DOHH2 (cell line): ENCODE data around the gene EEIG1.

Experiments used
- EZH2phosphoT487 ChIP-seq: fragments of 200-600 bp; sonication (generic); IDR thresholded peaks from 2 replicates; pipeline ENCODE4 v1.6.1; 2017; ENCODE audit warnings: borderline replicate concordance, mild to moderate bottlenecking, antibody characterized with exemption, low read length, moderate library complexity, mixed read lengths
- TF ChIP-seq, protein P1 (sequence below): fragments of 200-600 bp; sonication (generic); IDR thresholded peaks from one replicate; pipeline ENCODE4 v1.5.1; 2014; ENCODE audit warnings: antibody characterized with exemption, mild to moderate bottlenecking, low read depth, low read length; ENCODE audit not compliant: poor library complexity, severe bottlenecking

- TF ChIP-seq, protein P1, sequence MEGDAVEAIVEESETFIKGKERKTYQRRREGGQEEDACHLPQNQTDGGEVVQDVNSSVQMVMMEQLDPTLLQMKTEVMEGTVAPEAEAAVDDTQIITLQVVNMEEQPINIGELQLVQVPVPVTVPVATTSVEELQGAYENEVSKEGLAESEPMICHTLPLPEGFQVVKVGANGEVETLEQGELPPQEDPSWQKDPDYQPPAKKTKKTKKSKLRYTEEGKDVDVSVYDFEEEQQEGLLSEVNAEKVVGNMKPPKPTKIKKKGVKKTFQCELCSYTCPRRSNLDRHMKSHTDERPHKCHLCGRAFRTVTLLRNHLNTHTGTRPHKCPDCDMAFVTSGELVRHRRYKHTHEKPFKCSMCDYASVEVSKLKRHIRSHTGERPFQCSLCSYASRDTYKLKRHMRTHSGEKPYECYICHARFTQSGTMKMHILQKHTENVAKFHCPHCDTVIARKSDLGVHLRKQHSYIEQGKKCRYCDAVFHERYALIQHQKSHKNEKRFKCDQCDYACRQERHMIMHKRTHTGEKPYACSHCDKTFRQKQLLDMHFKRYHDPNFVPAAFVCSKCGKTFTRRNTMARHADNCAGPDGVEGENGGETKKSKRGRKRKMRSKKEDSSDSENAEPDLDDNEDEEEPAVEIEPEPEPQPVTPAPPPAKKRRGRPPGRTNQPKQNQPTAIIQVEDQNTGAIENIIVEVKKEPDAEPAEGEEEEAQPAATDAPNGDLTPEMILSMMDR = no peak
- no peak for TF ChIP-seq EZH2phosphoT487
These were observed 25.1 kb upstream of the EEIG1 start for GRCh38 chr9:128005923-128006322.
